WERI-Rb-1 (cell line): Measurements from ENCODE around the gene ST7L.

Experiments used
- DNase-seq: peaks from one replicate; pipeline ENCODE4 v3.0.0-alpha.2; 2020
- H3K27ac ChIP-seq: fragments of 250-450 bp; sonication (Bioruptor Pico); 2 replicates; pipeline ENCODE4 v1.5.1; 2020; ENCODE audit warnings: mild to moderate bottlenecking, moderate library complexity
- H3K27me3 ChIP-seq: fragments of 250-450 bp; sonication (Bioruptor Pico); 2 replicates; pipeline ENCODE4 v1.5.1; 2021; ENCODE audit warnings: mild to moderate bottlenecking, low read depth, moderate library complexity; ENCODE audit not compliant: insufficient read depth, severe bottlenecking
- H3K36me3 ChIP-seq: fragments of 250-450 bp; sonication (Bioruptor Pico); 2 replicates; pipeline ENCODE4 v1.5.1; 2020; ENCODE audit warnings: mild to moderate bottlenecking, moderate library complexity
- H3K4me3 ChIP-seq: 2 replicates; pipeline ENCODE4 v1.5.1; 2011; ENCODE audit warnings: low read depth, mild to moderate bottlenecking, control low read depth, low read length
- H3K9me3 ChIP-seq: fragments of 250-450 bp; sonication (Bioruptor Pico); 2 replicates; pipeline ENCODE4 v1.5.1; 2021; ENCODE audit warnings: mild to moderate bottlenecking, moderate library complexity; ENCODE audit not compliant: severe bottlenecking
- CTCF ChIP-seq: IDR thresholded peaks from 2 replicates; pipeline ENCODE4 v1.5.1; 2011; ENCODE audit warnings: low read depth, mild to moderate bottlenecking, control low read depth, inconsistent platforms, low read length

The ST7L gene

DNA sequence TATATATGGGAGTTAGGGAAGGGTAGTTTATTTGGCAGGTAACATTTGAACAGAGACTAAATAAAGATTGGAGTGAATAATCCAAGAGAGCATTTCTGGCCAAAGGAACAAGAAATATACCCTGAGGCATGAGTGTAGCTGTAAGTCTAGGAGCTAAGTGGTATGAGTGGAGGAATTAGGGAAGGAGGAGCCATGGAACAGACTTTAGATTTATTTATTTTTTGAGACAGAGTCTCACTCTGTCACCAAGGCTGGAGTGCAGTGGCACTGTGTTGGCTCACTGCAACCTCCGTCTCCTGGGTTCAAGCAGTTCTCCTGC is 19.1 kb upstream of the ST7L start:
- H3K4me3 ChIP-seq = no peak overlapping the region
- TF ChIP-seq CTCF = no peak
- H3K27me3 ChIP-seq = no peaks in the 10 kb centered on the region
- H3K36me3 ChIP-seq = no peaks in the 10 kb centered on the region; the same call in 1 of the 2 replicates
- no peaks in the 10 kb centered on the region for H3K9me3 ChIP-seq
- no peak overlapping the region for H3K27ac ChIP-seq
- DNase-seq = no peak

GRCh38 chr1:112637254-112638109 is 18.5 kb upstream of the ST7L start:
- Histone ChIP-seq H3K9me3 (no peaks in the 10 kb centered on the region), H3K4me3 (no peak overlapping the region), H3K27me3 (no peaks in the 10 kb centered on the region), H3K27ac (no peak overlapping the region), H3K36me3 (no peaks in the 10 kb centered on the region)
- TF ChIP-seq CTCF = no peak
- DNase-seq = no peak

- H3K9me3 ChIP-seq = no peaks in the 10 kb centered on the region
- no peak overlapping the region for H3K27ac ChIP-seq
- no peak for TF ChIP-seq CTCF
- H3K27me3 ChIP-seq = no peaks in the 10 kb centered on the region
- no peaks in the 10 kb centered on the region for H3K36me3 ChIP-seq
- H3K4me3 ChIP-seq = no peak overlapping the region
- DNase-seq = no peak
Measured at GRCh38 chr1:112636597-112637253, 17.8 kb upstream of the ST7L start.

GRCh38 chr1:112636056-112636455 is 17.1 kb upstream of the ST7L start:
- no peaks in the 10 kb centered on the region for H3K36me3 ChIP-seq
- DNase-seq = no peak
- no peaks in the 10 kb centered on the region for H3K9me3 ChIP-seq
- H3K27me3 ChIP-seq = no peaks in the 10 kb centered on the region
- TF ChIP-seq CTCF = no peak
- H3K4me3 ChIP-seq = no peak overlapping the region
- no peak overlapping the region for H3K27ac ChIP-seq

DNA sequence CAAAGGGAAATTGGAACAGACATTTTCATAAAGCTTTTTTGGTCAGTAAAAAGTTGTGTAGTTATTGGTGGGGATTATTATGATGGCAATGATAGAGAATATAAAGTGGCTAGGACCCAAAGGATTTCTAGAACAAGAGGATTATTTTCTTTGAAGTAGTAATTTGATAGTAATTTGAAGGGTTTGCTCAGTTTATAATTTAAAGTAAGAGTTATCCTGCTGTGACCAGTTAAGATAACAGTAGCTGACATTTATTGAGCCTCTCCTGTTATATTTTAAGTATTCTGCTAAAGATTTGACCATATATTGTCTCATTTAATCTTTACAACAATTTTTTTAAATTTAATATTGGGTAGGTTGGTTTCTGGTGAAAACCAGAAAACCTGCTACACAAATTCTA is 15.4 kb upstream of the ST7L start:
- Histone ChIP-seq H3K9me3 (no peaks in the 10 kb centered on the region), H3K27me3 (no peaks in the 10 kb centered on the region), H3K27ac (no peak overlapping the region), H3K36me3 (peaks cover 11% of the 10 kb centered on the region), H3K4me3 (no peak overlapping the region)
- TF ChIP-seq CTCF = no peak
- no peak for DNase-seq
